Spleen (tissue), 7 donors: ENCODE data around the gene TPPP3.

Experiments used
- CTCF ChIP-seq, 11 experiments: fragments of 200-600 bp in 7 of 11; fragments of 450-650 bp in 4 of 11; sonication (generic) in 4 of 11; IDR thresholded peaks in 8 of 11; conservative IDR thresholded peaks in 3 of 11; 1 replicate in 7 of 11; 2 replicates in 4 of 11; pipeline versions ENCODE4 v1.4.0 to v1.8.0; 2016 to 2021; ENCODE audit warnings: antibody characterized with exemption in 11 of 11, inconsistent platforms in 4 of 11, mild to moderate bottlenecking in 1 of 11
- POLR2A ChIP-seq, 3 donors: fragments of 450-650 bp; IDR thresholded peaks; one replicate each; pipeline ENCODE4 v1.5.1; 2017; ENCODE audit warnings: antibody characterized with exemption in 3 of 3, mild to moderate bottlenecking in 1 of 3
- POLR2AphosphoS5 ChIP-seq, 3 donors: sonication (generic); formaldehyde crosslinking; IDR thresholded peaks; one replicate each; pipeline ENCODE4 v1.5.1; 2017; ENCODE audit warnings: antibody characterized with exemption in 3 of 3
- donor health status: DM: no; HTN: no; CAD: no; lungs with moderate emphysema.
- donor health status: DM: no; HTN: no; CAD: no.
- donor health status: DM: no; HTN: no; CAD: no.

GRCh38 chr16:67399218-67399733 is 6.0 kb upstream of the TPPP3 start:
- TF ChIP-seq CTCF (IDR thresholded peaks at IDR 0.05 in 8 of 11, conservative IDR thresholded peaks at IDR 0.05 in 3 of 11) (peak; percentile 45 to 90 (median 79)), POLR2A (IDR thresholded peaks at IDR 0.05) (no peak), POLR2AphosphoS5 (IDR thresholded peaks at IDR 0.05) (peak; percentile 18 to 68 (median 59))
